GM12892 (cell line): ENCODE data around the gene STARD7.

Experiments used
- POLR2A ChIP-seq: IDR thresholded peaks from 2 replicates; pipeline ENCODE4 v1.6.1; 2011; ENCODE audit warnings: low read depth, low read length, control low read depth
- POLR2AphosphoS5 ChIP-seq: IDR thresholded peaks from 2 replicates; pipeline ENCODE4 v1.6.1; 2011; ENCODE audit warnings: low read depth, low read length, control low read depth
- TAF1 ChIP-seq: IDR thresholded peaks from 2 replicates; pipeline ENCODE4 v1.6.1; 2011; ENCODE audit warnings: low read depth, mild to moderate bottlenecking, control low read depth, low read length, borderline replicate concordance

DNA sequence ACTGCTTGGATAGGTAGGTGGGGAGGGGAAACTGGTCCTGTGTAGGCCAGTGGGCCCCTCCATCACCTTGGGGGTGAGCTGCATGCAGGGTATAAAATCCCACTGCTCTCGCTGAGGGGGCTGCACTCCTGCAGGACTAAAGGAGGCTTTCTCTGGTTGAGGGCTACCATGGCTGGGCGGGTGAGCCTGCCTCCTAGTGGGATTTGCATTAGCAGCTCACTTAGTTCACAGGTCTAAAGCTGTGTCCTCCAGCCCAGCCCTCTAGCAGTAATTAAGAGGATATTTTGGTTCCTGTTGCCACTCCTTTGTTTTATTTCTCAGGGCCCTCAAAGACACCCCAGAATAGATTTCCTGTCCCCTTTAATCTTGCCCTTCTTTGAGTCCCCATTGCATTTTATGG, 32.6 kb upstream of the STARD7 start:
- no peak for TF ChIP-seq POLR2AphosphoS5
- TF ChIP-seq POLR2A: no peak
- no peak for TF ChIP-seq TAF1
